AG08396 (cell line): ENCODE results near the gene GPC6.

Experiments
- DNase-seq: peaks from one replicate; pipeline ENCODE4 v3.0.0; 2012; ENCODE audit warnings: low spot score, mixed read lengths

Gene GPC6

GRCh38 chr13:93230261-93230855 lies 3.8 kb downstream of the GPC6 start:
- peak; percentile 49 for DNase-seq

GRCh38 chr13:93231867-93232266 lies 5.3 kb downstream of the GPC6 start:
- no peak for DNase-seq

GRCh38 chr13:93233997-93234416 lies 7.4 kb downstream of the GPC6 start:
- DNase-seq = no peak

- no peak for DNase-seq
These were observed 7.9 kb downstream of the GPC6 start for GRCh38 chr13:93234459-93234858.

- DNase-seq = no peak
These were observed 8.8 kb downstream of the GPC6 start for GRCh38 chr13:93235258-93236015.

GRCh38 chr13:93238711-93239110 lies 12.1 kb downstream of the GPC6 start:
- DNase-seq = no peak

- no peak for DNase-seq
These were observed 16.9 kb downstream of the GPC6 start for GRCh38 chr13:93243375-93244063.

- peak; percentile 43 for DNase-seq
These were observed 17.7 kb downstream of the GPC6 start for GRCh38 chr13:93244141-93244917.

GRCh38 chr13:93244918-93245280 lies 18.3 kb downstream of the GPC6 start:
- no peak for DNase-seq

GRCh38 chr13:93246069-93246468 lies 19.5 kb downstream of the GPC6 start:
- no peak for DNase-seq

GRCh38 chr13:93248627-93249047 lies 22.0 kb downstream of the GPC6 start:
- DNase-seq = no peak

GRCh38 chr13:93249364-93250306 lies 23.0 kb downstream of the GPC6 start:
- DNase-seq = no peak

GRCh38 chr13:93254775-93255174 lies 28.2 kb downstream of the GPC6 start:
- DNase-seq = no peak

GRCh38 chr13:93256998-93257397 lies 30.4 kb downstream of the GPC6 start:
- DNase-seq = no peak

- DNase-seq = no peak
These were observed 33.0 kb downstream of the GPC6 start for GRCh38 chr13:93259527-93260080.

- no peak for DNase-seq
These were observed 34.0 kb downstream of the GPC6 start for GRCh38 chr13:93260591-93260990.

GRCh38 chr13:93262729-93263345 lies 36.2 kb downstream of the GPC6 start:
- DNase-seq = no peak

GRCh38 chr13:93264876-93265275 lies 38.3 kb downstream of the GPC6 start:
- no peak for DNase-seq

- DNase-seq = no peak
These were observed 39.2 kb downstream of the GPC6 start for GRCh38 chr13:93265800-93266199.

- no peak for DNase-seq
These were observed 40.1 kb downstream of the GPC6 start for GRCh38 chr13:93266681-93267080.
